Endothelial cell of umbilical vein (primary cell): ENCODE data around the gene LIN28A.

ENCODE experiments used
- CTCF ChIP-seq, 2 donors: IDR thresholded peaks; 1 replicate in 1 of 2; 2 replicates in 1 of 2; pipeline ENCODE4 v1.5.1; 2011; ENCODE audit warnings: low read length in 2 of 2, mild to moderate bottlenecking in 2 of 2, moderate library complexity in 2 of 2, control low read depth in 1 of 2, inconsistent platforms in 1 of 2, low read depth in 1 of 2; ENCODE audit not compliant: insufficient read depth in 1 of 2; ENCODE audit errors: extremely low read depth in 1 of 2
- EZH2 ChIP-seq: IDR thresholded peaks from 2 replicates; pipeline ENCODE4 v1.6.1; 2012; ENCODE audit warnings: borderline replicate concordance, low read depth, mild to moderate bottlenecking, moderate library complexity, low read length, inconsistent platforms; ENCODE audit not compliant: severe bottlenecking

- no peak for TF ChIP-seq CTCF (IDR thresholded peaks at IDR 0.05; ENCODE audit: extremely low read depth in 1 of 2, insufficient read depth in 1 of 2, low read depth in 1 of 2, low read length in 2 of 2)
- TF ChIP-seq EZH2: peak; percentile 96
Observed at GRCh38 chr1:26410706-26411623, at the start of gene LIN28A.
